Stimulated activated CD8-positive, alpha-beta memory T cell treated with anti-CD3 and anti-CD28 coated beads, Interleukin-7, amount 100 ng/mL, for 1 hour (primary cell): ENCODE data around the gene HELZ2.
A peak's percentile ranks its signal among the peaks of the same experiment; 100 is the strongest.
"Not testable (repeated sequence)": the region's sequence is repeated elsewhere in the genome, so short reads cannot be mapped to it uniquely, and the experiment has no call there.

Experiments
- DNase-seq, 2 donors: peaks; one replicate each; pipeline ENCODE4 v3.0.0-alpha.2; 2020; ENCODE audit warnings: low read depth in 2 of 2

The HELZ2 gene, protein sequence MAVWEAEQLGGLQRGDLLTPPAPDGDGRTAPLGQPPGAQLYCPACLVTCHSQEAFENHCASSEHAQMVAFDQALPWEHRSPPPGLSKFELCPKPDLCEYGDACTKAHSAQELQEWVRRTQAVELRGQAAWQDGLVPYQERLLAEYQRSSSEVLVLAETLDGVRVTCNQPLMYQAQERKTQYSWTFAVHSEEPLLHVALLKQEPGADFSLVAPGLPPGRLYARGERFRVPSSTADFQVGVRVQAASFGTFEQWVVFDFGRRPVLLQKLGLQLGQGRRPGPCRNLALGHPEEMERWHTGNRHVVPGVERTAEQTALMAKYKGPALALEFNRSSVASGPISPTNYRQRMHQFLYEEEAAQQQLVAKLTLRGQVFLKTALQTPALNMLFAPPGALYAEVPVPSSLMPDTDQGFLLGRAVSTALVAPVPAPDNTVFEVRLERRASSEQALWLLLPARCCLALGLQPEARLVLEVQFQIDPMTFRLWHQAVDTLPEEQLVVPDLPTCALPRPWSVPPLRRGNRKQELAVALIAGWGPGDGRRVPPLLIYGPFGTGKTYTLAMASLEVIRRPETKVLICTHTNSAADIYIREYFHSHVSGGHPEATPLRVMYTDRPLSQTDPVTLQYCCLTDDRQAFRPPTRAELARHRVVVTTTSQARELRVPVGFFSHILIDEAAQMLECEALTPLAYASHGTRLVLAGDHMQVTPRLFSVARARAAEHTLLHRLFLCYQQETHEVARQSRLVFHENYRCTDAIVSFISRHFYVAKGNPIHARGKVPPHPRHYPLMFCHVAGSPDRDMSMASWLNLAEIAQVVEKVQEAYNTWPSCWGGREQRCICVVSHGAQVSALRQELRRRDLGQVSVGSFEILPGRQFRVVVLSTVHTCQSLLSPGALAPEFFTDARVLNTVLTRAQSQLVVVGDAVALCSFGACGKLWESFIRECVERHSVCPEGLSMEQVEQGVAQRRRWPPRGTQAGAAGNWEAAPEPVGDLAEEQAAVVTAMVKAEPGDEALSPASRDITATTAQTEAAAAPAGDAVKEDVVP (N-terminal part only)

DNA sequence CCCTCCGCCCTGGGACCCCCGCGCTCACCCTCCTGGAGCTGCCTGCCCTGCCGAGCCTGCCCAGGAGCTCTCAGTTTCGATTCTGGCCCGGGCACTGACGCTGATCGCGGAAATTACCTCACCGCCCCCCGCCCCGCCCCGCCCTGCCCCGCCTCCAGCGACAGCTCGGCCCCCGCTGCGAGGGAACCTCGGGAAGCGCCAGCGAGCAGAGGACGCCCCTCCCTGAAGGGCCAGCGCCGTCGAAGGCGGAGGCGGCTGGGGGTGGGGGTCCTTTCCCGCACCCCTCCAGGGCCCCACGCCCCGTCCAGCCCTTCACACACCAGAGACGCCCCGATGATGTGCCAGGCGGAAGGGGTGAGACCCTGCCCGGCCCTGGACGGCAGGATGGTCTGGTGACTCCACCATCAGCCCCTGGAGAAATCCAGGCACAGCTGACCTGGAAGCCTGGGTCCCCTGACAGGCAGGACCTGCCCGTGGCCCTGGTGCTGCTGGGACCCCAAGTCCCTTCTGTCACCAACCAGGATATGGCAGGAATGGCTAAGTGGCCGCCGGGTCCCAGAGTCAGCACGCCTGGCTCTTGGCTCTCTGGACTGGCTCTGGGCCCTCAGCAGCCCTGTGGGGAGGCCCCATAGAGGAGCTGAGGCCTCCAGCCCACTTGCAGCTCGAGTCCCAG is at the start of gene HELZ2:
TSS of gene HELZ2 (minus strand) at position 84 of the 673 bp plus-strand sequence. CDS start 1,854 bp downstream, outside the sequence.
- DNase-seq = peak; percentile 51 to 55

DNA sequence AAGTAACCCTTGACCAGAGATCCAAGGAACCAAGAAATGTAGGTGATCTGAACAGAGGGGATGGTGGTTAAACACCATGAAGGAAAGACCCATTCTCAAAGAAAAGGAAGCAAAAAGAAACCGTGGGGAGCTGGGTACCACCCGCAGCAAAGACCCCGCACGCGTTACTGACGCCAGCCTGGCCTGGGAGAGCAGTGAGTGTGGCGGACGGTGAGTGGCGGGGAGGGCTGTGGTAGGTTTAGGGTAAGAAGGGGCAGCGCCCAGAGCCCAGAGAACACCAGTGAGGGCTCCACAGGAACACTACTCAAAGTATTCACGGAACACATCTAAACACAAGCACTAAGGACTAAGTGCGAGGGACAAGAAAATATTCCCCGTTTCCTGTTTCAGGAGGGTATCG is 48.7 kb upstream of the HELZ2 start:
- no peak for DNase-seq

DNA sequence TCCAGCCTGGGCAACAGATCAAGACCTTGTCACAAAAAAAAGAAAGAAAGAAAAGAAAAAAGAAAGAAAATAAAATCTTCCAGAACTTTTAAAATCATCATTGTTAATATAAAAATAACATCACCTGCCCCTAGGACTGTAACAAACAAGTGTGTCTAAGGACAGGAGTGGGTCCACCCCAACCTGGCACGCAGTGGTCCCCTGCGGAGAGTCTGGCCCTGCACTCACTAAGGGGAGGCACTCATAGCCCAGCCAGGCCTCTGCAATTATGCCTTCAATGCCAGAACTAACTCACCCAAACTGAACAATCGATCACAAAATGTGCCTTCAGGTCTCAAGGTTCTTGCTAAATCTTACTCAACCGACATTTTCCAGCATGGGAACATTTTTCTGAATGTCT is 48.1 kb upstream of the HELZ2 start:
- no peak for DNase-seq

GRCh38 chr20:63620991-63621390 is 47.0 kb upstream of the HELZ2 start:
- no peak for DNase-seq

- no peak for DNase-seq
Observed at GRCh38 chr20:63619505-63619904, 45.5 kb upstream of the HELZ2 start.

DNA sequence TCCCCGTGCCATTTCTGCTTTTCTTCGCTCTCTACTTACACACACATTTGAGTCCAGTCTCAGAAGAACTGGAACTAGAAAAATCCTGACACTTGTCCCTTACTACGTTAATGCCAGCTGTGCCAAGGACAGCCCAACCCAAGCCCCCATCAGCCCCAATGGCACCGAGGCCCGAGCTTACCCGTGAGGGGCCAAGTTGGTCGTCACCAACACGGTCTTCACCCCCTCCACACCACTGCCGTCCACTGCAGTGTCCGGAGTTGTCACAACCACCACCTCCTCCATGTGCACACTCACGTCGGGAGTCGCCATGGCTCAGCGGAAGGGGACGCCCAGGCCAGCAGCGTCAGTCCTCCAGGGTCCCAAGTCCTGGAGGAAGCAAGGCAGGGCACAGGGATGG is 45.0 kb upstream of the HELZ2 start:
- no peak for DNase-seq

GRCh38 chr20:63618291-63618980 is 44.4 kb upstream of the HELZ2 start:
- no peak for DNase-seq

DNA sequence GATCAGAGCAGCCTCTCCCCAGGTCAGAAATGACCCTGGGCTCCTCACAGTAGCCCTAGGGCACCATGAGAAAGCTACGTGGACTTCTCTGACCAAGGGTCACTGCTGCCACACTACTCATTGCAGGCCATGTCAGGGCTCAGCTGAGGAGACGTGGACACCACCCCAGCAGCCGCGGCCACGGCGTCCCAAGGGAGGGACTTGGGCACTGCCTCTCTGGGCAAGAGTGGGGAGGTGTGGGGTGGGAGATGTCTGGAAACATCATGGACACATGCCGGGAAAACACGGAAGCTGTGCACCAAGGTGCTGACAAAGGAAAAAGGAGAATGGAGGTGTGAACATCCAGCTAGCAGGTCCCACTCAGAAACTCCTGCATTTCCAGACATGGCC is 43.8 kb upstream of the HELZ2 start:
- no peak for DNase-seq

DNA sequence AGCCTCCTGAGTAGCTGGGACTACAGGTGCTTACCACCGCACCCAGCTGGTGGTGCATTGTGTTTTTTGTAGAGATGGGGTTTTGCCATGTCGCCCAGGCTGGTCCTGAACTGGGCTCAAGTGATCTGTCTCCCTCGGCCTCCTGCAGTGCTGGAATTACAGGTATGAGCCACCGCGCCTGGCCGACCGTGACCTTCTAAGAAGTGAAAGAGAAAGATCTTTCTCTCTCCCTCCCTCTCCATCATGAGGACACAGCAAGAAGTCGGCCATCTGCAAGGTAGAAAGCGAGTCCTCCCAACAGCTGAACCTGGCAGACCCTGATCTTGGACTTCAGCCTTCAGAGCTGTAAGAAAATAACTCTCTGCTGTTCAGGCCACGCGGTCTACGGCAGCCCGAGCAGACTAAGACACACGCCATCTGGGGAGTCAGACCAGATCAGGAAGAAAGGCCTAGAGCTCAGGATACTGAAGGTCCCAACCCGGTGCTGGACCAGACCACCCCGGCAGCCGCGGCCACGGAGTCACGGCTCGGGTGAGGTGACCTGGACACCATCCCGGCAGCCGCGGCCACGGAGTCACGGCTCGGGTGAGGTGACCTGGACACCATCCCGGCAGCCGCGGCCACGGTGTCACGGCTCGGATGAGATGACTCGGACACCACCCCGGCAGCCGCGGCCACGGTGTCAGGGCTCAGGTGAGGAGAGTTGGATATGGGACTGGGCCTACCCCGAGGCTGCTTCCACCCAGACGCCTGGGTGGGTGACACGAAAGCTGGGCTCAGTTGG is 43.2 kb upstream of the HELZ2 start:
- DNase-seq = no peak

DNA sequence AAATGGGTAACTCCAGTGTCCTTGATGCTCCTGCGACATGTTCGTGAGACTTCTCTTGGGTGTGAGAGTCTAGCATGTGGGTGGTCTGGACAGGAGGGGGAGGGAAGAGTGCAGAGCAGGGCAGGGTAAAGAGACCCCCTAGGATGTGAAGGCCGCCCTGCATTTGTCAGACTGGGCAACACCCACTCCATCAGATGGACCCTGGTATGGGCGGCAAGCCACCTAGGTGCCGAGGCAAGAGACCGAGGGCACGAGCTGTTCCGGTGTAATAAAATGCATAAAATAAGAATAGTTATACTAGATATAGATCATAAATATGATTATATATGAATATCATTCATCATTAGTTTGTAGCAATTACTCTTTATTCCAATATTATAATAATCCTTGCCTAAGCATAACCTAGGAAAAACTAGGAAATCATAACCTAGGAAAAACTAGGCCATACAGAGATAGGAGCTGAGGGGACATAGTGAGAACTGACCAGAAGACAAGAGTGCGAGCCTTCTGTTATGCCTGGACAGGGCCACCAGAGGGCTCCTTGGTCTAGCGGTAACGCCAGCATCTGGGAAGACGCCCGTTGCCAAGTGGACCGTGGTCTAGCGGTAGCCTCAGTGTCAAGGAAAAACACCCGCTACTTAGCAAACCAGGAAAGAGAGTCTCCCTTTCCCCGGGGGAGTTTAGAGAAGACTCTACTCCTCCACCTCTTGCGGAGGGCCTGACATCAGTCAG is 40.0 kb upstream of the HELZ2 start:
- DNase-seq = not testable (repeated sequence)

GRCh38 chr20:63612276-63612931 is 38.4 kb upstream of the HELZ2 start:
- no peak for DNase-seq

- no peak for DNase-seq
Observed at GRCh38 chr20:63611646-63612045, 37.6 kb upstream of the HELZ2 start.

- no peak for DNase-seq
Observed at GRCh38 chr20:63610581-63611435, 36.8 kb upstream of the HELZ2 start.

DNA sequence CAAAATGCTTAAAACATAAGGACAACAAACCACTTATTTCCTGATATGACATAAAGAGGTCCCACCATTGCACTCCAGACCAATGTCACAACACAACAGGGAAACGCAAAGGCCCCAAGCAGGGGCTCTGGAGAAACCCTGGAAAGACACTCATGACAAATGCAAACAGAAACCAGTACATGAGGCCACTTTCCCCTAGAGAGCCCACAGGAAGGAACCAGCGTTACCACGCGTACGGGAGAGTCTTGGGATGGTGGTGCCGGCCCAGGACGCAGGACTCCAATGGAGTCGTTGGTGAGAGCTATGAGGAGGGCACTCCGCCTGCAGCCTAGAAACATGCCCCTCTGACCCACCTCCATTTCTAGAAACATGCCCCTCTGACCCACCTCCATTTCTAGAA is 32.6 kb upstream of the HELZ2 start:
- DNase-seq = no peak

DNA sequence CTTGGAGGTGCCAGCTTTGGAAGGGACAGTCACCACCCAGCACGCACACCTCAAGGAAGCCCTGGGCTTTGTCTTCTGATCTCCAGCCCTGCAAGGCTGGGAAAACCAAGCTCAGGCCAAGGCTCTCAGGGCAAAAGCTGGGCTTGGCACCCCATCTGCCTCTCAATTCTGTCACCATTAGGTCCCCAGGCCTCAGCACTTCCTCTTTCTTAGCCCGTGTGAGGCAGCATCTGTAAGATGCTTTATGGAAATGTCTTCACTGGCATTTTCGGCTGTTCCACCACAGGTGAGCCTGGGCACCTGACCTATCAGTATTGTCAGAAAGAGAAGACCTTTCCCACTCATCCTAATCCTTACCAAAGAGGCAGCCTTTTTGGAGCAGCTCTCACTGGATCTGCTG is 28.3 kb upstream of the HELZ2 start:
- no peak for DNase-seq

- DNase-seq = not testable (repeated sequence)
Observed at GRCh38 chr20:63601679-63602078, 27.6 kb upstream of the HELZ2 start.

- DNase-seq = no peak
Observed at GRCh38 chr20:63599396-63600050, 25.5 kb upstream of the HELZ2 start.
